Glomerular visceral epithelial cell (primary cell): Measurements from ENCODE around the gene SNX8.
"Not testable (repeated sequence)": the region's sequence is repeated elsewhere in the genome, so short reads cannot be mapped to it uniquely, and the experiment has no call there.

Experiments used
- DNase-seq: peaks from one replicate; pipeline ENCODE4 v3.0.0-alpha.2; 2016; ENCODE audit errors: extremely low spot score

Gene SNX8, protein sequence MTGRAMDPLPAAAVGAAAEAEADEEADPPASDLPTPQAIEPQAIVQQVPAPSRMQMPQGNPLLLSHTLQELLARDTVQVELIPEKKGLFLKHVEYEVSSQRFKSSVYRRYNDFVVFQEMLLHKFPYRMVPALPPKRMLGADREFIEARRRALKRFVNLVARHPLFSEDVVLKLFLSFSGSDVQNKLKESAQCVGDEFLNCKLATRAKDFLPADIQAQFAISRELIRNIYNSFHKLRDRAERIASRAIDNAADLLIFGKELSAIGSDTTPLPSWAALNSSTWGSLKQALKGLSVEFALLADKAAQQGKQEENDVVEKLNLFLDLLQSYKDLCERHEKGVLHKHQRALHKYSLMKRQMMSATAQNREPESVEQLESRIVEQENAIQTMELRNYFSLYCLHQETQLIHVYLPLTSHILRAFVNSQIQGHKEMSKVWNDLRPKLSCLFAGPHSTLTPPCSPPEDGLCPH

DNA sequence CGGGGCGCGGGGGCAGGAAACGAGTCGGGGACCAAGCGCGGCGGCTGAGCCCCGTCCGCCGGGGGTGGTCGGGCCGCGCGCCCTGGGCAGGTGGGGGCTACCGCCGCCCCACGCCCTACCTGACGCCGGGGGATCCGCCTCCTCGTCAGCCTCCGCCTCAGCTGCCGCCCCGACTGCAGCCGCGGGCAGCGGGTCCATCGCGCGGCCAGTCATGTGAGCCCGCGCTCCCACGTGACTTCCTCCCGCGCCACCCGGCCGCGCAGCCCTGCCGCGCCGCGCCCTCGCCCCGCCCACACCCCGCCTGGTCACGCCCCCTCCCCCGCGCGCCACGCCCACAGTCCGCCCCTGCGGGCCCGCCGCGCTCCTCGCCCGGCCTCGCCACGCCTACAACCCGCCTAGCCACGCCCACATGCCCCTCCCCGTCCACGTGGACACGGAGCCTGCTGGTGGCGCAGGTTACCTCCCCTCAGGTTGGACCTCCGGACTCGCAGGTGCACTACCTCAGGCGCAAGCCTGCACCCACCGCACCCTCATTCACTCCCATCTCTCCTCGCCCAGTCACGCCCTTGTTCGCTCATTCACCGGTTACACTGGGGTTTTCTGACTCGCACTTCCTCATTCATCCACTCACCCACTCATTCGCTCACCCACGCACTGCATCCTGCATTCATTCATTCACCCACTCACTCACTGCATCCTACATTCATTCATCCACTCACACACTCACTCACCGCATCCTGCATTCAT, at the start of gene SNX8:
Gene SNX8 (minus strand): TSS at position 233 of the 747 bp plus-strand sequence. CDS start 20 bp downstream, at position 213.
- peak; percentile 90 for DNase-seq

DNA sequence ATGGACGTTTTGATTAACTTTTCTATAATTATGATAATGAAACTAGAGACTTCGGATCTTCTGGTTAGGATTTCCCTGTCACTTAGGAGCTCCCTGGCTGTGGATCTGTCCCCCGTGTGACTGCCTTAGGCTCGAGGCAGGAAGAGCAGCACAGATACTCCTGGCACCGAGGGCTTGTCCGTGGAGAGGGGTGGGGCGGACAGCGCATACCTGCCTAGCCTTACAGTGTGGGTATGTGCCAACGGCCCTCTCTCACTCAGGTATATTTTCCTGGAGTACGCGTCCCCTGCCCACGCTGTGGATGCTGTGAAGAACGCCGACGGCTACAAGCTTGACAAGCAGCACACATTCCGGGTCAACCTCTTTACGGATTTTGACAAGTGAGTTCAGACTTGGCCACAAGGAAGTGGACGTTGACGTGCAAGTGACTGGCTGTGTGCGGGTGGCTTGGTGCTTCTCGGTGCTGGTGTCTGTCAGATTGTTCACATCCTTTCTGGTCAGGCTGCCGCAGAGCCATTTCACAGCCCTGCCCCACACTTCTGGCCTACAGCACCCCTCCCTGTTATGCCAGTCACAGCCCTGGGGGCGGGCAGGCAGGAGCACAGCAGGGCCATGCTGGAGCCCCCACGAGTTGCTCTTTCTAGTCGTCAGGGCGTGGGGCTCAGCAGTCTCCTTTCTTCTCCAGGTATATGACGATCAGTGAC, 48.3 kb upstream of the SNX8 start:
- no peak for DNase-seq

DNA sequence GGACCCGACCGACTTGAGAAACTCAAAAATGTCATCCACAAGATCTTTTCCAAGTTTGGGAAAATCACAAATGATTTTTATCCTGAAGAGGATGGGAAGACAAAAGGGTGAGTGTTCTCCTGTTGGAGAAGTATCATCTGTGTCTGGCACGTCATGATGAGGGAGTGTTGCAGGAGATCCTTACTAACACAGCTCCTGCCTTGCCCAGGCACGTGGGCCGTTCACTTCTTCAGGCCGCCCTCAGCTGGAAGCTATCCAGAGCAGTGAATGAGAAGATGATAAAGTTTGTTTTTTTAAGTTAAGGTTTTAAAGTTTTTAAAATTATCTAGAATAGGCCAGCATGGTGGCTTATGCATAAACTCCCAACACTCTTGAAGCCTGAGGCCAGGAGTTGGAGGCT, 46.6 kb upstream of the SNX8 start:
- DNase-seq = no peak

GRCh38 chr7:2359610-2360009, 45.4 kb upstream of the SNX8 start:
- no peak for DNase-seq

GRCh38 chr7:2358968-2359527, 44.8 kb upstream of the SNX8 start:
- DNase-seq = no peak

DNA sequence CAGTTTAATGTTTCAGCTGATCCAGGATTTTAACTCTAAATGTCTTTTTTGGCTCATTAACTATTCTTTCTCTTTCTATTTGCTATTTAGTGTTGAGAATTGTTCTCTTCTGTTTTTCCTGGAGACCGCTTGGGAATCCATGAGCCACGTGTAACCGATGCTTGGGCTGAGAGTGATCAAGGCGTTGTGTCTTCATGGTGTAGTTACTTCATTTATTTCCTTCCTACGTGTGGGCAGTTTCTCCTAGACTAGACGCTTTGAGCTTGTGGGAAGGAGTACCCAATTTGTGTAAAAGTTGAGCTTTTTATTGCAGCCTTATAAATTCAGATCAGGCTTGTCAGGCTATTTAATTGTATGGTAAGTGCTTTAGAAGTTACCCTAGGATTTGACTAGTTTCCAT, 43.3 kb upstream of the SNX8 start:
- DNase-seq = no peak

- DNase-seq = no peak
Observed at GRCh38 chr7:2357165-2357564, 42.9 kb upstream of the SNX8 start.

GRCh38 chr7:2355705-2356008, 41.4 kb upstream of the SNX8 start:
- peak; percentile 10 for DNase-seq

- peak; percentile 6 for DNase-seq
Observed at GRCh38 chr7:2354939-2355704, 40.9 kb upstream of the SNX8 start.

GRCh38 chr7:2354186-2354938, 40.1 kb upstream of the SNX8 start, which contains the start of gene EIF3B:
Gene EIF3B, plus strand, starts transcription at chr7:2354827. Its CDS starts 95 bp downstream, at chr7:2354922.
- peak; percentile 90 for DNase-seq

DNA sequence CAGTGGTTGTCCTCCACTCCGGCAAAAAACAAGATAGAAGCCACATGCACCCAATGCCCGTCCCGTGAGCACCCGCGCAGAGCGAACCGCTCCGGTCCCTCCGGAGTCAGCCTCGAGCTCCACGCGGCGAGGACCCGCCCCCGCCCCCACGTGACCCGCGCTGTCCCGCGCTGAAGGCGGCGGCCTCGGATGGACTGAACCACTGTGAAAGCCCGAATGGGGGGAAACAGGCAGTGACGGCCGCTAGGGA, 39.6 kb upstream of the SNX8 start:
- DNase-seq = peak; percentile 90

GRCh38 chr7:2353113-2353935, 39.1 kb upstream of the SNX8 start:
- DNase-seq = no peak

DNA sequence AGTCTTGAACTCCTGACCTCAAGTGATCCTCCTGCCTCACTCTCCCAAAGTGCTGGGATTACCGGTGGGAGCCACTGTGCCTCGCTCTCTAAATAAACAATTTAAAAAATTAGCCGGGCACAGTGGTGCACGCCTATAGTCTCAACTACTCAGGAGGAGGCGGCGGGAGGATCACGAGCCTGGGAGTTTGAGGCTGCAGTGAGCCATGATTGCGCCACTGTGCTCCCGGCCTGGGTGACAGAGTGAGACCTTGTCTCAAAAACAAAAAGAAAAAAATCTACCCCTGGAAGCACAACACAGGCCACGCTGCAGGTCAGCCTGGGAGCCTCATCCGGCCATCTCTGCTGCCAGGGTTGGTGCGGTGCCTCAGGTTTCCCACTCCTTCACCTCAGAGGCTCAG, 36.6 kb upstream of the SNX8 start:
- no peak for DNase-seq

- no peak for DNase-seq
Observed at GRCh38 chr7:2350055-2350454, 35.8 kb upstream of the SNX8 start.

GRCh38 chr7:2347351-2348063, 33.3 kb upstream of the SNX8 start:
- DNase-seq = not testable (repeated sequence)

- no peak for DNase-seq
Observed at GRCh38 chr7:2336626-2337299, 22.5 kb upstream of the SNX8 start.

- DNase-seq = not testable (repeated sequence)
Observed at GRCh38 chr7:2332606-2333231, 18.5 kb upstream of the SNX8 start.

DNA sequence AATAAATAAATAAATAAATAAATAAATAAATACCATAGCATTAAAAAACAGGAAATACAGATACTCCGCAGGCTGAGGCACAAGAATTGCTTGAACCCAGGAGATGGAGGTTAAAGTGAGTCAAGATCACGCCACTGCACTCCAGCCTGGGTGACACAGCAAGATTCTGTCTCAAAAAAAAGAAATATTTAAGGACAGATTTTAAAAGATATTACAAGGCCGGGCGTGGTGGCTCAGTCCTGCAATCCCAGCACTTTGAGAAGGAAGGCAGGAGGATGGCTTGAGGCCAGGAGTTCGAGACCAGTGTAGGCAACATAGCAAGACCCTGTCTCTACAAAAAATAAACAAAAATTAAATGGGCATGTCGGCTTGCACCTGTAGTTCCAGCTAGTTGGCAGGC, 17.5 kb upstream of the SNX8 start:
- DNase-seq = no peak
